Mucosa of stomach (tissue), 1 donor: ENCODE data around the gene PPP1CC.

Source experiments
- H3K27me3 ChIP-seq: one replicate; pipeline ENCODE4 v1.7.0; 2013; ENCODE audit warnings: mild to moderate bottlenecking, low read length; ENCODE audit not compliant: control insufficient read depth, insufficient read depth
- H3K36me3 ChIP-seq: one replicate; pipeline ENCODE4 v1.7.0; 2013; ENCODE audit warnings: low read length; ENCODE audit not compliant: control insufficient read depth, insufficient read depth
- H3K4me1 ChIP-seq: one replicate; pipeline ENCODE4 v1.7.0; 2013; ENCODE audit warnings: mild to moderate bottlenecking, low read length; ENCODE audit not compliant: control insufficient read depth, insufficient read depth
- H3K4me3 ChIP-seq: one replicate; pipeline ENCODE4 v1.7.0; 2013; ENCODE audit warnings: low read length
- H3K9ac ChIP-seq: one replicate; pipeline ENCODE4 v1.7.0; 2013; ENCODE audit warnings: mild to moderate bottlenecking, low read length, moderate library complexity
- H3K9me3 ChIP-seq: one replicate; pipeline ENCODE4 v1.7.0; 2013; ENCODE audit warnings: mild to moderate bottlenecking, low read length, moderate library complexity; ENCODE audit not compliant: control insufficient read depth
- donor health status: Pancreatic carcinoma.

Gene PPP1CC

GRCh38 chr12:110676171-110676570 lies 66.5 kb downstream of the PPP1CC start:
- Histone ChIP-seq H3K27me3 (no peaks in the 10 kb centered on the region), H3K4me3 (no peak overlapping the region), H3K4me1 (no peaks in the 10 kb centered on the region), H3K9me3 (no peaks in the 10 kb centered on the region), H3K36me3 (no peaks in the 10 kb centered on the region), H3K9ac (no peak overlapping the region)

- no peaks in the 10 kb centered on the region for H3K9me3 ChIP-seq
- H3K4me3 ChIP-seq, result no peak overlapping the region
- H3K27me3 ChIP-seq, result no peaks in the 10 kb centered on the region
- no peaks in the 10 kb centered on the region for H3K4me1 ChIP-seq
- no peaks in the 10 kb centered on the region for H3K36me3 ChIP-seq
- H3K9ac ChIP-seq, result no peak overlapping the region
Observed at GRCh38 chr12:110670161-110670701, 72.5 kb downstream of the PPP1CC start.
